ENCODE results near the gene MICAL2. TPM values are rescaled to one million over a fixed set of nuclear protein-coding genes. Genes with fewer than 3 reads are reported as not detected.

MICAL2 gene
- total RNA-seq, 4 donors from 2014 or later: 27.4 to 63.6 (median 51.9) TPM

DNA sequence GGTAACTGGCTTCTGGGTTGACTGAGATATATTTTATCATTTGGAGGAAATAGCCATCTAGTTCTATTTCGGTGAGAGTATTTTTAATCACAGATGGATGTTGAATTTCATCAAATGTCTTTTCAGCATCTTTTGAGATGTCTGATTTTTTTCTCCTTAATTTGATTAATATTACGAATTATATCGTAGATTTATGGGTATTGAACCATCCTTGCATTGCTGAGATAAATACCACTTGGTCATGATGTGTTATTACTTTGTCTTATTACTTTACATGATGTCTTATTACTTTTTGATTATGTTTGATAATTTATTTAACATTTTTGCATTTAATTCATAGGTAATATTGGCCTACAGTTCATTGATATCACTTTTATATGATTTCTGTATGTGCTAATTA is 188.2 kb downstream of the MICAL2 start:
- 94 to 96% methylated on average over 3 of the region's 3 CpGs for WGBS, 2 donors
- TF ChIP-seq, protein P1, sequence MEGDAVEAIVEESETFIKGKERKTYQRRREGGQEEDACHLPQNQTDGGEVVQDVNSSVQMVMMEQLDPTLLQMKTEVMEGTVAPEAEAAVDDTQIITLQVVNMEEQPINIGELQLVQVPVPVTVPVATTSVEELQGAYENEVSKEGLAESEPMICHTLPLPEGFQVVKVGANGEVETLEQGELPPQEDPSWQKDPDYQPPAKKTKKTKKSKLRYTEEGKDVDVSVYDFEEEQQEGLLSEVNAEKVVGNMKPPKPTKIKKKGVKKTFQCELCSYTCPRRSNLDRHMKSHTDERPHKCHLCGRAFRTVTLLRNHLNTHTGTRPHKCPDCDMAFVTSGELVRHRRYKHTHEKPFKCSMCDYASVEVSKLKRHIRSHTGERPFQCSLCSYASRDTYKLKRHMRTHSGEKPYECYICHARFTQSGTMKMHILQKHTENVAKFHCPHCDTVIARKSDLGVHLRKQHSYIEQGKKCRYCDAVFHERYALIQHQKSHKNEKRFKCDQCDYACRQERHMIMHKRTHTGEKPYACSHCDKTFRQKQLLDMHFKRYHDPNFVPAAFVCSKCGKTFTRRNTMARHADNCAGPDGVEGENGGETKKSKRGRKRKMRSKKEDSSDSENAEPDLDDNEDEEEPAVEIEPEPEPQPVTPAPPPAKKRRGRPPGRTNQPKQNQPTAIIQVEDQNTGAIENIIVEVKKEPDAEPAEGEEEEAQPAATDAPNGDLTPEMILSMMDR (IDR thresholded peaks at IDR 0.05): no peak
- TF ChIP-seq POLR2A (IDR thresholded peaks at IDR 0.05): no peak
- H3K27ac ChIP-seq: no peak overlapping the region
- H3K9me3 ChIP-seq: no peaks in the 10 kb centered on the region
- no peaks in the 10 kb centered on the region for H3K36me3 ChIP-seq
- H3K4me1 ChIP-seq: no peaks in the 10 kb centered on the region
- no peak for DNase-seq
- H3K27me3 ChIP-seq: no peaks in the 10 kb centered on the region
- intact Hi-C loops (cut with DNase I): no loop called here
- H3K4me3 ChIP-seq (replicated peaks in 1 of 3): no peak overlapping the region

DNA sequence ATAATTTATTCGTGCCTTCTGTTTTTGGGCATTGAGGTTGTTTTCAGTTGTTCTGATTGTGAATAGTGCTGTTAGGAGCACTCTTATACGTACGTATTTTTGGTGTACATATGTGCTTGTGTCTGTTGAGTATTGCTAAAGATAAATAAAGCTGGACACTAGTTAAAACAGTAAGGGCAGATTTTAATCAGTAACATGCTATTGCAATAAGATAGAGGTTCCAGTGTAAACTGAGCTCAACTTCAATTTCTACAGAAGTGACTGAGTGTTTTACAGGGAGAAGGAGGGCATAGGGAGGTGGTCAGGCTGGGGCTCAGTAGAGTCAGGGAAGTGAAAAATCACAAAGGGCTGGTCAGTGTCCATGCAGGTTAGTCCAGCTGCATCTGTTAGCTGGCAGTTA is 191.0 kb downstream of the MICAL2 start:
- Histone ChIP-seq H3K36me3 (no peaks in the 10 kb centered on the region), H3K27me3 (no peaks in the 10 kb centered on the region), H3K9me3 (no peaks in the 10 kb centered on the region), H3K4me3 (replicated peaks in 1 of 3) (no peak overlapping the region), H3K27ac (no peak overlapping the region), H3K4me1 (no peaks in the 10 kb centered on the region)
- no peak for DNase-seq
- 87 to 89% methylated on average over 3 of the region's 3 CpGs for WGBS, 2 donors
- no peak for TF ChIP-seq POLR2A (IDR thresholded peaks at IDR 0.05)
- TF ChIP-seq, protein P1 (IDR thresholded peaks at IDR 0.05): no peak
- intact Hi-C loops (cut with DNase I): no loop called here

DNA sequence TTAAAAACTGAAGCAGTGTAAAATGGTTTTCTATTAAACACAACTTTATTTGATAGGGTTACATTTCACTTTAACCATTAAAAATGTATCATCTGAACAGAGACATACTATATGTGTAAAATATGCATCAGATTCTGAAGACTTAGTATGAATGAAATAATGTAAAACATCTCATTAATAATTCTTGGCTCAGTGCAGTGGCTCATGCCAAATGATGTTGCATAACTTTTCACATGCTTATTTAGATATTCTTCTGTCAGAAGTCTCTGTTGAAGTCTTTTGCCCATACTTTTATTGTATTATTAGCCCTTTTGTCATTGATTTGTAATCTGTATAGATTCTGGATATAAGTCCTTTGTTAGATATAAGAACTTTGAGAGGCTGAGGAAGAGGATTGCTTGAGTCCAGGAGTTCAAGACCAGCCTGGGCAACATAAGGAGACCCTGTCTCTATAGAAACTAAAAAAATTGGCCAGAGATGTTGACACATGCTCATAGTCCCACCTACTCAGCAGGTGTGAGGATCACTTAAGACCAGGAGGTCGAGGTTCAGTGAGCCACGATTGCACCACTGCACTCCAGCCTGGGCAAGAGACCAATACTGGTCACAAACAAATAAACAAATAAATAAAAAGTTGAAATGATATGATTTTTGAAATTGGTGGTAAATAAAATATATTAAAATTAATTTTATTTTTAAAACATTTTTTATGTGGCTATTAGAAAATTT is 193.2 kb downstream of the MICAL2 start:
- Histone ChIP-seq H3K9me3 (no peaks in the 10 kb centered on the region), H3K4me1 (no peaks in the 10 kb centered on the region), H3K4me3 (replicated peaks in 1 of 3) (no peak overlapping the region), H3K36me3 (no peaks in the 10 kb centered on the region), H3K27ac (no peak overlapping the region), H3K27me3 (no peaks in the 10 kb centered on the region)
- intact Hi-C loops (cut with DNase I): no loop called here
- no peak for DNase-seq
- WGBS, 2 donors: 38 to 45% methylated on average over 2 of the region's 2 CpGs
- no peak for TF ChIP-seq POLR2A (IDR thresholded peaks at IDR 0.05)
- TF ChIP-seq, protein P1 (IDR thresholded peaks at IDR 0.05): no peak

DNA sequence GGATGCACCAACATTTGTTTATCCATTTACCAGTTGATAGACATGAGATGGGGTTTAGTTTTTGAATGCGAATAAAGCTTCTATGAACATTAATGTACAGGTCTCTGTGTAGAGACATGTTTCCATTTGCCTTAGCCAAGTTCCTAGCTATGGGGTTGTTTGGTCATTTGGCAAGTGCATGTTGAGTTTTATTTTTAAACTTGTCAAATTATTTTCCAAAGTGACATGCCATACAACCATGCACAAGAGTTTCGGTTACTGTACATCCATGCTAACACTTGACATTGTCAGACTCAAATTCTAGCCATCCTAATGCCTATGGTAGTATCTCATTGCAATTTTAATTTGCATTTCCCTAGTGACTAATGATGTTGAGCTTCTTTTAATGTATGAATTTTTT is 196.4 kb downstream of the MICAL2 start:
- no peak for TF ChIP-seq POLR2A (IDR thresholded peaks at IDR 0.05)
- TF ChIP-seq, protein P1 (IDR thresholded peaks at IDR 0.05): no peak
- Histone ChIP-seq H3K4me1 (no peaks in the 10 kb centered on the region), H3K27ac (no peak overlapping the region), H3K4me3 (replicated peaks in 1 of 3) (no peak overlapping the region), H3K9me3 (no peaks in the 10 kb centered on the region), H3K27me3 (no peaks in the 10 kb centered on the region), H3K36me3 (no peaks in the 10 kb centered on the region)
- WGBS, 2 donors: 89 to 95% methylated on average over 2 of the region's 2 CpGs
- no peak for DNase-seq
- intact Hi-C loops (cut with DNase I): no loop called here

DNA sequence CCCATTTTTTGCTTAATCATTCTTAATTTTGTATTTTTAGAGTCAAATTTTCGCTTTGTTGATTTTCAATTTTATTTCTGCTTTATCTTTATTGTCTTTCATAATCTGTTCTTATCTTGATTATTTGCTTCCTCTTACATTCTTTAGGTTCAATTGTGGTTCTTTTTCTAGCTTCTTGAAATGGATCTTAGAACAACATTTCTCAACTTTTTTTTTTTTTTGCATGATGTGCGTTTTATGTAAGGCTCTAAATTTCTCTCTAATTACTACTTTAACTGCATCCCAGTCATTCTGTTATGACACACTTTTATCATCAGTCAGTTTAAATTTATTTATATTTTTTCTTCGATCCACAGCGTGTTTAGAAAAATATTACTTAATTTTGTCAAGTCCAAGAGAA is 201.7 kb downstream of the MICAL2 start:
- Histone ChIP-seq H3K4me3 (replicated peaks in 1 of 3) (no peak overlapping the region), H3K4me1 (no peaks in the 10 kb centered on the region), H3K9me3 (no peaks in the 10 kb centered on the region), H3K36me3 (no peaks in the 10 kb centered on the region), H3K27ac (no peak overlapping the region), H3K27me3 (no peaks in the 10 kb centered on the region)
- intact Hi-C loops (cut with DNase I): no loop called here
- no peak for DNase-seq
- TF ChIP-seq, protein P1 (IDR thresholded peaks at IDR 0.05): no peak
- no peak for TF ChIP-seq POLR2A (IDR thresholded peaks at IDR 0.05)
- WGBS, 2 donors: 95 to 96% methylated on average over 4 of the region's 4 CpGs

Small RNA genes within 50 kb of the gene (microRNA-seq; reads per million reads assigned to microRNA genes)
- gene MIR6124: not detected

Small RNA genes within 50 kb of the gene (small RNA-seq; reads per million reads assigned to genes)
- gene MIR6124: not detected

Other genes with a start within 250 kb of the MICAL2 start
- gene DKK3, start 102.0 kb upstream of the MICAL2 start, total RNA-seq: 10 to 100 TPM; 15.1 to 72.0 (median 27.3) TPM

Data from thyroid gland (tissue), 4 donors.